HepG2 (cell line): ENCODE results near the gene DARS2. TPM values are rescaled to one million over a fixed set of nuclear protein-coding genes. Genes with fewer than 3 reads are reported as not detected.
A peak's percentile ranks its signal among the peaks of the same experiment; 100 is the strongest.

Experiments used
- CCDC6 ChIP-seq: sonication (generic); formaldehyde crosslinking; IDR thresholded peaks from 2 replicates; pipeline ENCODE4 v1.8.1; 2022; ENCODE audit warnings: mild to moderate bottlenecking, missing genetic modification reagents, moderate library complexity
- CREB3 ChIP-seq: sonication (generic); formaldehyde crosslinking; IDR thresholded peaks from 2 replicates; pipeline ENCODE4 v1.5.0; 2020; ENCODE audit warnings: missing genetic modification reagents
- ELF3 ChIP-seq: IDR thresholded peaks from 2 replicates; pipeline ENCODE4 v1.6.1; 2016; ENCODE audit warnings: missing genetic modification reagents, missing compliant biosample characterization
- ETS1 ChIP-seq: sonication (generic); formaldehyde crosslinking; IDR thresholded peaks from 2 replicates; pipeline ENCODE4 v1.4.0; 2020; ENCODE audit warnings: missing genetic modification reagents
- GLI4 ChIP-seq: sonication (generic); formaldehyde crosslinking; IDR thresholded peaks from 2 replicates; pipeline ENCODE4 v1.5.1; 2020; ENCODE audit warnings: missing genetic modification reagents, mild to moderate bottlenecking, moderate library complexity, borderline replicate concordance
- ISL2 ChIP-seq: sonication (generic); formaldehyde crosslinking; IDR thresholded peaks from 2 replicates; pipeline ENCODE4 v1.5.0; 2020; ENCODE audit warnings: missing genetic modification reagents
- KLF9 ChIP-seq: IDR thresholded peaks from 2 replicates; pipeline ENCODE4 v1.6.1; 2016; ENCODE audit warnings: low read depth
- MBNL3 ChIP-seq: fragments of 250-450 bp; sonication (Bioruptor Pico); conservative IDR thresholded peaks from 2 replicates; pipeline ENCODE4 v1.8.0; 2022; ENCODE audit warnings: mild to moderate bottlenecking, inconsistent platforms
- MTERF4 ChIP-seq: sonication (generic); formaldehyde crosslinking; IDR thresholded peaks from 2 replicates; pipeline ENCODE4 v1.8.0; 2023; ENCODE audit warnings: mild to moderate bottlenecking, missing genetic modification reagents
- REXO4 ChIP-seq: sonication (generic); formaldehyde crosslinking; IDR thresholded peaks from 2 replicates; pipeline ENCODE4 v1.8.0; 2022; ENCODE audit warnings: missing genetic modification reagents, mild to moderate bottlenecking, borderline replicate concordance
- SNAPC2 ChIP-seq: sonication (generic); formaldehyde crosslinking; IDR thresholded peaks from 2 replicates; pipeline ENCODE4 v1.8.1; 2022; ENCODE audit warnings: mild to moderate bottlenecking, missing genetic modification reagents
- SP1 ChIP-seq, 2 experiments: fragments of 450-650 bp in 1 of 2; sonication (generic) in 1 of 2; formaldehyde crosslinking in 1 of 2; IDR thresholded peaks; 2 replicates each; pipeline versions ENCODE4 v1.4.0 to v1.6.1; 2016 to 2020; ENCODE audit warnings: missing genetic modification reagents in 1 of 2
- TBX2 ChIP-seq: sonication (generic); formaldehyde crosslinking; IDR thresholded peaks from 2 replicates; pipeline ENCODE4 v1.5.0; 2020; ENCODE audit warnings: missing genetic modification reagents, mild to moderate bottlenecking, borderline replicate concordance
- ZMYM4 ChIP-seq: sonication (generic); formaldehyde crosslinking; IDR thresholded peaks from 2 replicates; pipeline ENCODE4 v1.8.1; 2023; ENCODE audit warnings: mild to moderate bottlenecking, missing genetic modification reagents
- ZNF329 ChIP-seq: sonication (generic); formaldehyde crosslinking; IDR thresholded peaks from 2 replicates; pipeline ENCODE4 v1.9.0; 2021; ENCODE audit warnings: low read depth, mild to moderate bottlenecking, missing genetic modification reagents
- ZNF331 ChIP-seq: sonication (generic); formaldehyde crosslinking; IDR thresholded peaks from 2 replicates; pipeline ENCODE4 v1.4.0; 2020; ENCODE audit warnings: missing genetic modification reagents
- ZNF414 ChIP-seq: sonication (generic); formaldehyde crosslinking; IDR thresholded peaks from 2 replicates; pipeline ENCODE4 v1.5.0; 2020; ENCODE audit warnings: missing genetic modification reagents
- ZNF563 ChIP-seq: sonication (generic); formaldehyde crosslinking; IDR thresholded peaks from 2 replicates; pipeline ENCODE4 v1.8.0; 2022; ENCODE audit warnings: mild to moderate bottlenecking, moderate library complexity, missing genetic modification reagents
- ZNF646 ChIP-seq: sonication (generic); formaldehyde crosslinking; IDR thresholded peaks from 2 replicates; pipeline ENCODE4 v1.9.0; 2021; ENCODE audit warnings: mild to moderate bottlenecking, missing genetic modification reagents
- polyA plus RNA-seq, 8 experiments: library from polyadenylated mRNA; depleted of rRNA in 3 of 8; stranded (reverse) in 7 of 8; unstranded in 1 of 8; fragments of >200 nt; fragmentation: Illumina TruSeq in 4 of 8; extraction: Trizol in 4 of 8; gene quantifications; 2 replicates each; pipeline versions ENCODE4 v1.2.1 to v1.2.3, GENCODE V29; 2011 to 2016; ENCODE audit warnings: low read depth in 4 of 8, missing spikeins in 1 of 8, mixed read lengths in 1 of 8; ENCODE audit not compliant: insufficient read depth in 1 of 8
- total RNA-seq, 5 experiments: library from RNA; depleted of rRNA; stranded (reverse); fragments of >200 nt; fragmentation: Illumina TruSeq; extraction: Trizol; gene quantifications; 2 replicates each; pipeline ENCODE4 v1.2.3, GENCODE V29; 2016; ENCODE audit warnings: low read depth in 1 of 5

Gene DARS2
- total and polyA plus RNA-seq, 2 of the 13 experiments (the other 11 are each of a cell fraction or from before 2014, with no cell fraction given), result 17.6 to 27.7 TPM

- TF ChIP-seq ELF3 (peak; percentile 25; the same call in 1 of the 2 replicates), ZNF563 (CRISPR knock-in tag) (peak; percentile 67; the same call in 1 of the 2 replicates), TBX2 (CRISPR knock-in tag) (peak; percentile 74), ETS1 (CRISPR knock-in tag) (no peak), SP1 (IDR thresholded peaks at IDR 0.05) (no peak), SP1 (CRISPR knock-in tag; IDR thresholded peaks at IDR 0.05) (peak; percentile 44; the same call in 1 of the 2 replicates), MBNL3 (CRISPR knock-in tag) (no peak), KLF9 (CRISPR knock-in tag) (peak; percentile 65; the same call in 1 of the 2 replicates), ZNF414 (CRISPR knock-in tag) (peak; percentile 17; the same call in 1 of the 2 replicates), CCDC6 (CRISPR knock-in tag) (peak; percentile 79; the same call in 1 of the 2 replicates), ISL2 (CRISPR knock-in tag) (peak; percentile 82), ZMYM4 (no peak; the same call in 1 of the 2 replicates), ZNF646 (0 out of 2 replicates have a peak, but pooled peaks have one; percentile 36), CREB3 (CRISPR knock-in tag) (no peak), ZNF329 (CRISPR knock-in tag) (no peak), GLI4 (CRISPR knock-in tag) (no peak), SNAPC2 (CRISPR knock-in tag) (no peak), ZNF331 (no peak; the same call in 1 of the 2 replicates), REXO4 (no peak), MTERF4 (CRISPR knock-in tag) (peak; percentile 60; the same call in 1 of the 2 replicates)
These were observed 44.0 kb downstream of the DARS2 start, which contains the start of gene ZBTB37 (continued) for GRCh38 chr1:173868266-173869020.
